ENCODE results near the gene UBE2E2.

UBE2E2 gene

DNA sequence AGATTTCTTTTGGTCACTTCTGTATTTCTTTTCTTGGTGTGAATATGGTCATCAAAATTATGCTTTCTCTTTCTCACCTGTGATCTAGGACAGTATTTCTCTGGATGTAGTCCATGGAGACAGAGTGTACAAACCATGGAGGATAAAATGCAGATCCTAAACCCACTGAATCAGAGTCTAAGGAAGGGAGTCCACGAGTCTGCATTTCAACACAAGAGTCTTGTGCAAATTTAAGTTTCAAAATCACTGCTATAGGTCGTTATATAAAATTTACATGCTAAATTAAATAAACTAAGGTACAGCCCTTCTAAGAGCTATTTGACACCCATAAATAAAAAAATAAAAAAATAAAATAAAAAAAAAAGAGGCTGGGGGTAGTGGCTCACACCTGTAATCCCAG lies 17.3 kb upstream of the UBE2E2 start:
- Histone ChIP-seq H3K4me3 (ENCODE audit: low read depth, low read length) (no peak overlapping the region), H3K9me3 (ENCODE audit: control insufficient read depth, insufficient read depth, low read depth, low read length) (no peaks in the 10 kb centered on the region), H3K36me3 (ENCODE audit: control insufficient read depth in 2 of 2, insufficient read depth in 1 of 2, low read length in 2 of 2) (no peaks in the 10 kb centered on the region), H3K4me1 (ENCODE audit: control insufficient read depth, insufficient read depth, low read length) (no peaks in the 10 kb centered on the region), H3K27ac (ENCODE audit: extremely low read depth, low read depth, low read length) (no peak overlapping the region)
- TF ChIP-seq GLI2 (tag by site-specific recombination; IDR thresholded peaks at IDR 0.05; ENCODE audit: borderline replicate concordance, low read depth) (no peak), ZNF175 (tag by site-specific recombination; IDR thresholded peaks at IDR 0.05) (no peak), ZNF391 (tag by site-specific recombination; IDR thresholded peaks at IDR 0.05; ENCODE audit: borderline replicate concordance, low read depth) (no peak), ZFP37 (tag by site-specific recombination; IDR thresholded peaks at IDR 0.05) (no peak), ZNF677 (tag by site-specific recombination; IDR thresholded peaks at IDR 0.05) (no peak), ZNF169 (tag by site-specific recombination; IDR thresholded peaks at IDR 0.05) (no peak)
- TF ChIP-seq, protein P1, sequence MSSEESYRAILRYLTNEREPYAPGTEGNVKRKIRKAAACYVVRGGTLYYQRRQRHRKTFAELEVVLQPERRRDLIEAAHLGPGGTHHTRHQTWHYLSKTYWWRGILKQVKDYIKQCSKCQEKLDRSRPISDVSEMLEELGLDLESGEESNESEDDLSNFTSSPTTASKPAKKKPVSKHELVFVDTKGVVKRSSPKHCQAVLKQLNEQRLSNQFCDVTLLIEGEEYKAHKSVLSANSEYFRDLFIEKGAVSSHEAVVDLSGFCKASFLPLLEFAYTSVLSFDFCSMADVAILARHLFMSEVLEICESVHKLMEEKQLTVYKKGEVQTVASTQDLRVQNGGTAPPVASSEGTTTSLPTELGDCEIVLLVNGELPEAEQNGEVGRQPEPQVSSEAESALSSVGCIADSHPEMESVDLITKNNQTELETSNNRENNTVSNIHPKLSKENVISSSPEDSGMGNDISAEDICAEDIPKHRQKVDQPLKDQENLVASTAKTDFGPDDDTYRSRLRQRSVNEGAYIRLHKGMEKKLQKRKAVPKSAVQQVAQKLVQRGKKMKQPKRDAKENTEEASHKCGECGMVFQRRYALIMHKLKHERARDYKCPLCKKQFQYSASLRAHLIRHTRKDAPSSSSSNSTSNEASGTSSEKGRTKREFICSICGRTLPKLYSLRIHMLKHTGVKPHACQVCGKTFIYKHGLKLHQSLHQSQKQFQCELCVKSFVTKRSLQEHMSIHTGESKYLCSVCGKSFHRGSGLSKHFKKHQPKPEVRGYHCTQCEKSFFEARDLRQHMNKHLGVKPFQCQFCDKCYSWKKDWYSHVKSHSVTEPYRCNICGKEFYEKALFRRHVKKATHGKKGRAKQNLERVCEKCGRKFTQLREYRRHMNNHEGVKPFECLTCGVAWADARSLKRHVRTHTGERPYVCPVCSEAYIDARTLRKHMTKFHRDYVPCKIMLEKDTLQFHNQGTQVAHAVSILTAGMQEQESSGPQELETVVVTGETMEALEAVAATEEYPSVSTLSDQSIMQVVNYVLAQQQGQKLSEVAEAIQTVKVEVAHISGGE (tag by site-specific recombination; conservative IDR thresholded peaks at IDR 0.05; ENCODE audit: low read depth): no peak
- TF ChIP-seq, protein P2, sequence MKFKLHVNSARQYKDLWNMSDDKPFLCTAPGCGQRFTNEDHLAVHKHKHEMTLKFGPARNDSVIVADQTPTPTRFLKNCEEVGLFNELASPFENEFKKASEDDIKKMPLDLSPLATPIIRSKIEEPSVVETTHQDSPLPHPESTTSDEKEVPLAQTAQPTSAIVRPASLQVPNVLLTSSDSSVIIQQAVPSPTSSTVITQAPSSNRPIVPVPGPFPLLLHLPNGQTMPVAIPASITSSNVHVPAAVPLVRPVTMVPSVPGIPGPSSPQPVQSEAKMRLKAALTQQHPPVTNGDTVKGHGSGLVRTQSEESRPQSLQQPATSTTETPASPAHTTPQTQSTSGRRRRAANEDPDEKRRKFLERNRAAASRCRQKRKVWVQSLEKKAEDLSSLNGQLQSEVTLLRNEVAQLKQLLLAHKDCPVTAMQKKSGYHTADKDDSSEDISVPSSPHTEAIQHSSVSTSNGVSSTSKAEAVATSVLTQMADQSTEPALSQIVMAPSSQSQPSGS (tag by site-specific recombination; IDR thresholded peaks at IDR 0.05; ENCODE audit: low read depth): no peak
- CTCF ChIA-PET: no interaction called here
- POLR2A ChIA-PET: no interaction called here

DNA sequence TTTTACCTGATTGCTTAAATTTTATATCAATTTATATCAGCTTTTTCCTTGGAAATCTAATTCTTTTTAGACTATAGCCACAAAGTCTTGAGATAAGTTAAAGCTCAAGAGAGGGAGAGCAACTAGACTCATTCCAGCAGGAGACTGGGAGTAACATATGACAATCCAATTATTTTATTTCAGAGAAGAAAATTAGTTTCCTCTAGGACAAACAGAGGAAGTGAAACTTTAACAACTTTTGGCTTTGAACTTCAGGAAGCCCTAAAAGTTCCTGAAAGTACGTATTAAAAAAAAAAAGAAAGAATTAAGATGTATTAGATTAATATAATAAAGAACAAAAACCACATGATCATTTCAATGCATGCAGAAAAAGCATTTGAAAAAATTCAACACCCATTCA lies 13.9 kb upstream of the UBE2E2 start:
- Histone ChIP-seq H3K4me1 (ENCODE audit: control insufficient read depth, insufficient read depth, low read length) (no peaks in the 10 kb centered on the region), H3K4me3 (ENCODE audit: low read depth, low read length) (no peak overlapping the region), H3K27ac (ENCODE audit: extremely low read depth, low read depth, low read length) (no peak overlapping the region), H3K36me3 (ENCODE audit: control insufficient read depth in 2 of 2, insufficient read depth in 1 of 2, low read length in 2 of 2) (no peaks in the 10 kb centered on the region), H3K9me3 (ENCODE audit: control insufficient read depth, insufficient read depth, low read depth, low read length) (no peaks in the 10 kb centered on the region)
- TF ChIP-seq, protein P3, sequence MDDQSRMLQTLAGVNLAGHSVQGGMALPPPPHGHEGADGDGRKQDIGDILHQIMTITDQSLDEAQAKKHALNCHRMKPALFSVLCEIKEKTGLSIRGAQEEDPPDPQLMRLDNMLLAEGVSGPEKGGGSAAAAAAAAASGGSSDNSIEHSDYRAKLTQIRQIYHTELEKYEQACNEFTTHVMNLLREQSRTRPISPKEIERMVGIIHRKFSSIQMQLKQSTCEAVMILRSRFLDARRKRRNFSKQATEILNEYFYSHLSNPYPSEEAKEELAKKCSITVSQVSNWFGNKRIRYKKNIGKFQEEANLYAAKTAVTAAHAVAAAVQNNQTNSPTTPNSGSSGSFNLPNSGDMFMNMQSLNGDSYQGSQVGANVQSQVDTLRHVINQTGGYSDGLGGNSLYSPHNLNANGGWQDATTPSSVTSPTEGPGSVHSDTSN (CRISPR knock-in tag; IDR thresholded peaks at IDR 0.05): no peak
- TF ChIP-seq ZNF548 (tag by site-specific recombination; IDR thresholded peaks at IDR 0.05): no peak
- TF ChIP-seq, protein P4, sequence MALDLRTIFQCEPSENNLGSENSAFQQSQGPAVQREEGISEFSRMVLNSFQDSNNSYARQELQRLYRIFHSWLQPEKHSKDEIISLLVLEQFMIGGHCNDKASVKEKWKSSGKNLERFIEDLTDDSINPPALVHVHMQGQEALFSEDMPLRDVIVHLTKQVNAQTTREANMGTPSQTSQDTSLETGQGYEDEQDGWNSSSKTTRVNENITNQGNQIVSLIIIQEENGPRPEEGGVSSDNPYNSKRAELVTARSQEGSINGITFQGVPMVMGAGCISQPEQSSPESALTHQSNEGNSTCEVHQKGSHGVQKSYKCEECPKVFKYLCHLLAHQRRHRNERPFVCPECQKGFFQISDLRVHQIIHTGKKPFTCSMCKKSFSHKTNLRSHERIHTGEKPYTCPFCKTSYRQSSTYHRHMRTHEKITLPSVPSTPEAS (tag by site-specific recombination; IDR thresholded peaks at IDR 0.05): no peak
- no peak for TF ChIP-seq ZNF24 (tag by site-specific recombination; IDR thresholded peaks at IDR 0.05)
- no peak for TF ChIP-seq EGR2 (tag by site-specific recombination; IDR thresholded peaks at IDR 0.05; ENCODE audit: low read depth)
- no peak for TF ChIP-seq SETDB1 (IDR thresholded peaks at IDR 0.05; ENCODE audit: insufficient read length, low read length)
- no peak for TF ChIP-seq WT1 (tag by site-specific recombination; IDR thresholded peaks at IDR 0.05)
- TF ChIP-seq ZBTB20 (tag by site-specific recombination; IDR thresholded peaks at IDR 0.05): no peak
- no peak for TF ChIP-seq ZFP3 (tag by site-specific recombination; IDR thresholded peaks at IDR 0.05; ENCODE audit: low read depth)
- no peak for TF ChIP-seq ZNF658 (tag by site-specific recombination; IDR thresholded peaks at IDR 0.05)
- no peak for TF ChIP-seq ZNF366 (tag by site-specific recombination; conservative IDR thresholded peaks at IDR 0.05)
- no peak for TF ChIP-seq ZNF510 (tag by site-specific recombination; IDR thresholded peaks at IDR 0.05; ENCODE audit: insufficient replicate concordance)
- no peak for TF ChIP-seq MZF1 (tag by site-specific recombination; IDR thresholded peaks at IDR 0.05; ENCODE audit: borderline replicate concordance)
- TF ChIP-seq, protein P5, sequence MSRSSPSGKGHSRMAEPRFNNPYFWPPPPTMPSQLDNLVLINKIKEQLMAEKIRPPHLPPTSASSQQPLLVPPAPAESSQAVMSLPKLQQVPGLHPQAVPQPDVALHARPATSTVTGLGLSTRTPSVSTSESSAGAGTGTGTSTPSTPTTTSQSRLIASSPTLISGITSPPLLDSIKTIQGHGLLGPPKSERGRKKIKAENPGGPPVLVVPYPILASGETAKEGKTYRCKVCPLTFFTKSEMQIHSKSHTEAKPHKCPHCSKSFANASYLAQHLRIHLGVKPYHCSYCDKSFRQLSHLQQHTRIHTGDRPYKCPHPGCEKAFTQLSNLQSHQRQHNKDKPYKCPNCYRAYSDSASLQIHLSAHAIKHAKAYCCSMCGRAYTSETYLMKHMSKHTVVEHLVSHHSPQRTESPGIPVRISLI (tag by site-specific recombination; IDR thresholded peaks at IDR 0.05): no peak
- TF ChIP-seq ZNF664 (tag by site-specific recombination; IDR thresholded peaks at IDR 0.05): no peak
- no peak for TF ChIP-seq ZNF202 (tag by site-specific recombination; IDR thresholded peaks at IDR 0.05; ENCODE audit: borderline replicate concordance)
- no peak for TF ChIP-seq ZNF169 (tag by site-specific recombination; IDR thresholded peaks at IDR 0.05)
- TF ChIP-seq ZNF549 (tag by site-specific recombination; IDR thresholded peaks at IDR 0.05): no peak
- CTCF ChIA-PET: no interaction called here
- POLR2A ChIA-PET: interaction anchor here (0.7 kb wide), 2 partner anchors 10 to 282 kb away, joined by 3 to 4 read pairs; no protein-coding TSS in a partner anchor

Data from HEK293 (cell line).